H9 (cell line): Measurements from ENCODE around the gene MAGI3. TPM values are rescaled to one million over a fixed set of nuclear protein-coding genes. Genes with fewer than 3 reads are reported as not detected.
A peak's percentile ranks its signal among the peaks of the same experiment; 100 is the strongest.

Source experiments
- DNase-seq: peaks from one replicate; pipeline ENCODE4 v3.0.0-alpha.2; 2017
- H2AFZ ChIP-seq: one replicate; pipeline ENCODE4 v1.6.1; 2013; ENCODE audit warnings: mild to moderate bottlenecking, low read length, control low read depth, moderate library complexity
- H2AK5ac ChIP-seq: 2 replicates; pipeline ENCODE4 v1.6.1; 2013; ENCODE audit warnings: low read length, control low read depth, mixed read lengths; ENCODE audit not compliant: insufficient read length
- H2BK120ac ChIP-seq: one replicate; pipeline ENCODE4 v1.6.1; 2013; ENCODE audit warnings: low read depth, mild to moderate bottlenecking, low read length, control low read depth, inconsistent platforms; ENCODE audit not compliant: poor library complexity, severe bottlenecking
- H2BK12ac ChIP-seq: 2 replicates; pipeline ENCODE4 v1.6.1; 2013; ENCODE audit warnings: low read length, control low read depth, mixed read lengths, low read depth; ENCODE audit not compliant: insufficient read length
- H2BK15ac ChIP-seq: 2 replicates; pipeline ENCODE4 v1.6.1; 2013; ENCODE audit warnings: low read depth, low read length, control low read depth
- H2BK20ac ChIP-seq: one replicate; pipeline ENCODE4 v1.6.1; 2013; ENCODE audit warnings: low read depth, mild to moderate bottlenecking, low read length, control low read depth, inconsistent platforms; ENCODE audit not compliant: poor library complexity, severe bottlenecking
- H2BK5ac ChIP-seq: 2 replicates; pipeline ENCODE4 v1.6.1; 2013; ENCODE audit warnings: low read length, control low read depth, mixed read lengths; ENCODE audit not compliant: insufficient read length
- H3K14ac ChIP-seq: 2 replicates; pipeline ENCODE4 v1.6.1; 2013; ENCODE audit warnings: low read length, control low read depth; ENCODE audit not compliant: insufficient read depth
- H3K18ac ChIP-seq: 2 replicates; pipeline ENCODE4 v1.6.1; 2013; ENCODE audit warnings: low read depth, mild to moderate bottlenecking, mixed read lengths, low read length, control low read depth; ENCODE audit not compliant: insufficient read length
- H3K23ac ChIP-seq: 2 replicates; pipeline ENCODE4 v1.6.1; 2013; ENCODE audit warnings: low read length, control low read depth, mixed read lengths, low read depth; ENCODE audit not compliant: insufficient read length
- H3K23me2 ChIP-seq: 2 replicates; pipeline ENCODE4 v1.6.1; 2013; ENCODE audit warnings: low read depth, mild to moderate bottlenecking, mixed read lengths, low read length, control low read depth; ENCODE audit not compliant: insufficient read length, poor library complexity, severe bottlenecking
- H3K27ac ChIP-seq: 2 replicates; pipeline ENCODE4 v1.5.1; 2013; ENCODE audit warnings: low read length, control low read depth, mixed read lengths, low read depth; ENCODE audit not compliant: insufficient read length
- H3K27me3 ChIP-seq: 2 replicates; pipeline ENCODE4 v1.6.1; 2013; ENCODE audit warnings: low read length, control low read depth, inconsistent platforms; ENCODE audit not compliant: insufficient read depth
- H3K4ac ChIP-seq: 2 replicates; pipeline ENCODE4 v1.6.1; 2013; ENCODE audit warnings: low read depth, mild to moderate bottlenecking, control low read depth, inconsistent platforms, low read length, moderate library complexity
- H3K4me1 ChIP-seq: 2 replicates; pipeline ENCODE4 v1.6.1; 2013; ENCODE audit warnings: low read length, control low read depth, inconsistent platforms; ENCODE audit not compliant: insufficient read depth
- H3K4me2 ChIP-seq: 2 replicates; pipeline ENCODE4 v1.6.1; 2013; ENCODE audit warnings: low read length, control low read depth, mixed read lengths; ENCODE audit not compliant: insufficient read length, insufficient read depth
- H3K56ac ChIP-seq: 2 replicates; pipeline ENCODE4 v1.6.1; 2013; ENCODE audit warnings: low read depth, mild to moderate bottlenecking, mixed read lengths, low read length, control low read depth; ENCODE audit not compliant: insufficient read length
- H3K79me1 ChIP-seq: 2 replicates; pipeline ENCODE4 v1.6.1; 2013; ENCODE audit warnings: low read depth, mild to moderate bottlenecking, moderate library complexity, low read length, control low read depth, inconsistent platforms; ENCODE audit not compliant: insufficient read depth, poor library complexity, severe bottlenecking
- H3K79me2 ChIP-seq: 2 replicates; pipeline ENCODE4 v1.6.1; 2013; ENCODE audit warnings: low read length, control low read depth, inconsistent platforms; ENCODE audit not compliant: insufficient read depth
- H3K9ac ChIP-seq: 2 replicates; pipeline ENCODE4 v1.6.1; 2013; ENCODE audit warnings: low read length, control low read depth, mixed read lengths; ENCODE audit not compliant: insufficient read length; ENCODE audit errors: extremely low read depth
- H3K9me3 ChIP-seq: one replicate; pipeline ENCODE4 v1.6.1; 2013; ENCODE audit warnings: low read depth, low read length, inconsistent platforms; ENCODE audit not compliant: control insufficient read depth
- H3T11ph ChIP-seq: one replicate; pipeline ENCODE4 v1.6.1; 2013; ENCODE audit warnings: mild to moderate bottlenecking, low read length, control low read depth, inconsistent platforms
- H4K20me1 ChIP-seq: one replicate; pipeline ENCODE4 v1.6.1; 2013; ENCODE audit not compliant: control insufficient read depth, insufficient read length, insufficient read depth
- H4K5ac ChIP-seq: 2 replicates; pipeline ENCODE4 v1.6.1; 2013; ENCODE audit warnings: low read depth, mild to moderate bottlenecking, mixed read lengths, low read length, control low read depth; ENCODE audit not compliant: insufficient read length
- H4K8ac ChIP-seq: replicated peaks from 2 replicates; pipeline ENCODE4 v1.6.1; 2013; ENCODE audit warnings: low read length, control low read depth, mixed read lengths, low read depth; ENCODE audit not compliant: insufficient read length
- H4K91ac ChIP-seq: 2 replicates; pipeline ENCODE4 v1.6.1; 2013; ENCODE audit warnings: low read depth, mild to moderate bottlenecking, moderate library complexity, mixed read lengths, low read length, control low read depth; ENCODE audit not compliant: insufficient read length
- H3K27ac Mint-ChIP-seq, 3 experiments: 2 replicates in 2 of 3; 3 replicates in 1 of 3; pipeline ENCODE4 v1.8.0; 2020 to 2021; ENCODE audit warnings: mixed read lengths in 3 of 3, mild to moderate bottlenecking in 1 of 3, moderate library complexity in 1 of 3
- H3K27me3 Mint-ChIP-seq: 2 replicates; pipeline ENCODE4 v1.8.0; 2021; ENCODE audit warnings: low read depth, mild to moderate bottlenecking, moderate library complexity, mixed read lengths
- H3K36me3 Mint-ChIP-seq, 3 experiments: 2 replicates in 2 of 3; 3 replicates in 1 of 3; pipeline ENCODE4 v1.8.0; 2020 to 2021; ENCODE audit warnings: low read depth in 3 of 3, mixed read lengths in 3 of 3; ENCODE audit not compliant: insufficient read depth in 1 of 3
- H3K4me1 Mint-ChIP-seq, 2 experiments: 2 replicates each; pipeline ENCODE4 v1.8.0; 2020; ENCODE audit warnings: mixed read lengths in 2 of 2
- H3K4me3 Mint-ChIP-seq, 2 experiments: 2 replicates in 1 of 2; 3 replicates in 1 of 2; pipeline ENCODE4 v1.8.0; 2020 to 2021; ENCODE audit warnings: mild to moderate bottlenecking in 2 of 2, mixed read lengths in 2 of 2, moderate library complexity in 1 of 2
- H3K9me3 Mint-ChIP-seq, 2 experiments: 2 replicates in 1 of 2; 3 replicates in 1 of 2; pipeline ENCODE4 v1.8.0; 2020; ENCODE audit warnings: mild to moderate bottlenecking in 2 of 2, mixed read lengths in 2 of 2, moderate library complexity in 1 of 2
- WGBS: extraction: QIAGEN DNeasy Blood & Tissue Kit; methylation state at CpG from one replicate; pipeline ENCODE4 v1.1.7; 2013; ENCODE audit warnings: missing lambda C conversion rate, low lambda C conversion rate, mixed read lengths; ENCODE audit not compliant: insufficient read length; ENCODE audit errors: extremely low coverage; 5-methylcytosine and 5-hydroxymethylcytosine counted together
- total RNA-seq: library from RNA; stranded (reverse); gene quantifications from 2 replicates; pipeline ENCODE4 v1.2.1, GENCODE V29; 2021
- TF ChIP-seq, protein P1 (sequence below): fragments of 200-600 bp; sonication (generic); conservative IDR thresholded peaks from 3 replicates; pipeline ENCODE4 v1.8.0; 2021; ENCODE audit warnings: antibody characterized with exemption, mild to moderate bottlenecking

MAGI3 gene
- total RNA-seq, 1 experiment from 2014 or later: 8.2 TPM

DNA sequence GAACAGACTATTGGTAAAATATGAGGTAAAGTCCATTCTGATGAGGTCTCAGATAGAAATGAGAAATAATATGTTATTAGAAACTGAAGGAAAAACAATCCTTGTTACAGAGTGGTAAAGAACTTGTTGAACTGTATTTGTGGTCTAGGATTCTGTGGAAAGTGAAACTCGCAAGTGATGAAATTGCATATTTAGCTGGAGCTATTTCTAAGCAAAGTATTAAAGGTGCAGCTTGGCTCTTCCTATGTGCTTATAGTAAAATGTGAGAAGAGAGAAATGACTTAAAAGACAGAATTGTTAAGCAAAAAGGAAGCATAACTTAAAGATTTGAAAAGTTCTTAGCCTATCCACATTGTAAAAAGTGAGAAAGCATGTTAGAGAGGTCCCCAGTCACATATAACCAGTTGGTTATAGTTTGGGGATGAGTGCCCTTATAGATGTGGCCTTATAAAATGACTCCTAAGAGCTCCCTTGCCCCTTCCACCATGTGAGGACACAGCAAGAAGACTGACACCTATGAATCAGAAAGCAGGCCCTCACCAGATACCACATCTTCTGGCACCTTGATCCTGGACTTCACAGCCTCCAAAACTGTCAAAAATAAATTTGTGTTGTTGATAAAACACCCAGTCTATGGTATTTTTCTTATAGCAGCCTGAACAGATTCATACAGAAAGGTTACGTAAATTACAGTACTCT is 344.2 kb downstream of the MAGI3 start:
- Histone ChIP-seq H3K79me2 (no peaks in the 10 kb centered on the region), H3K79me1 (no peaks in the 10 kb centered on the region), H3K23ac (no peak overlapping the region), H2BK12ac (no peak overlapping the region), H3K18ac (no peak overlapping the region), H3T11ph (no peak overlapping the region), H4K5ac (no peak overlapping the region), H3K14ac (no peak overlapping the region), H3K9me3 (no peaks in the 10 kb centered on the region), H2BK20ac (no peak overlapping the region), H4K8ac (no peak overlapping the region), H3K4ac (no peak overlapping the region), H2AFZ (no peak overlapping the region), H3K56ac (no peak overlapping the region), H3K4me2 (no peak overlapping the region), H3K9ac (no peak overlapping the region), H4K20me1 (no peaks in the 10 kb centered on the region), H3K27me3 (no peaks in the 10 kb centered on the region), H2BK120ac (no peak overlapping the region), H4K91ac (no peak overlapping the region), H3K27ac (no peak overlapping the region), H3K23me2 (no peaks in the 10 kb centered on the region), H2BK15ac (no peak overlapping the region), H2AK5ac (no peak overlapping the region), H3K4me1 (no peaks in the 10 kb centered on the region), H2BK5ac (no peak overlapping the region)
- Mint-ChIP-seq H3K4me3 (no peak overlapping the region), H3K4me1 (no peaks in the 10 kb centered on the region), H3K9me3 (no peaks in the 10 kb centered on the region), H3K27ac (peak overlapping the region in 1 of 3 experiments; percentile 79; a peak in 1 of 7 replicates), H3K27me3 (no peaks in the 10 kb centered on the region), H3K36me3 (peaks cover 14 to 45% (median 41%) of the 10 kb centered on the region in 3 experiments)
- DNase-seq: no peak
- no CpG with 5 or more reads among the region's 2 CpGs for WGBS
- TF ChIP-seq, protein P1, sequence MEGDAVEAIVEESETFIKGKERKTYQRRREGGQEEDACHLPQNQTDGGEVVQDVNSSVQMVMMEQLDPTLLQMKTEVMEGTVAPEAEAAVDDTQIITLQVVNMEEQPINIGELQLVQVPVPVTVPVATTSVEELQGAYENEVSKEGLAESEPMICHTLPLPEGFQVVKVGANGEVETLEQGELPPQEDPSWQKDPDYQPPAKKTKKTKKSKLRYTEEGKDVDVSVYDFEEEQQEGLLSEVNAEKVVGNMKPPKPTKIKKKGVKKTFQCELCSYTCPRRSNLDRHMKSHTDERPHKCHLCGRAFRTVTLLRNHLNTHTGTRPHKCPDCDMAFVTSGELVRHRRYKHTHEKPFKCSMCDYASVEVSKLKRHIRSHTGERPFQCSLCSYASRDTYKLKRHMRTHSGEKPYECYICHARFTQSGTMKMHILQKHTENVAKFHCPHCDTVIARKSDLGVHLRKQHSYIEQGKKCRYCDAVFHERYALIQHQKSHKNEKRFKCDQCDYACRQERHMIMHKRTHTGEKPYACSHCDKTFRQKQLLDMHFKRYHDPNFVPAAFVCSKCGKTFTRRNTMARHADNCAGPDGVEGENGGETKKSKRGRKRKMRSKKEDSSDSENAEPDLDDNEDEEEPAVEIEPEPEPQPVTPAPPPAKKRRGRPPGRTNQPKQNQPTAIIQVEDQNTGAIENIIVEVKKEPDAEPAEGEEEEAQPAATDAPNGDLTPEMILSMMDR: no peak
